Coronary artery (tissue), 2 donors: Measurements from ENCODE around the gene N4BP2.

Experiments used
- DNase-seq: peaks from one replicate; pipeline ENCODE4 v3.0.0-alpha.2; 2017; ENCODE audit warnings: low spot score
- H3K27ac ChIP-seq, 2 donors: fragments of 200-600 bp; sonication (generic); one replicate each; pipeline ENCODE4 v1.5.1; 2016 to 2019
- H3K4me3 ChIP-seq: fragments of 200-600 bp; sonication (generic); 2 replicates; pipeline ENCODE4 v1.5.1; 2016; ENCODE audit warnings: mild to moderate bottlenecking, moderate library complexity
- CTCF ChIP-seq: fragments of 200-600 bp; sonication (generic); IDR thresholded peaks from one replicate; pipeline ENCODE4 v1.5.1; 2019; ENCODE audit warnings: antibody characterized with exemption

N4BP2 gene

GRCh38 chr4:40057586-40058091 is 989 bp downstream of the N4BP2 start:
- Histone ChIP-seq H3K27ac (peak overlapping the region; percentile 96 to 98), H3K4me3 (peak overlapping the region; percentile 80)
- peak; percentile 92 for DNase-seq
- no peak for TF ChIP-seq CTCF

GRCh38 chr4:40058121-40058520 is 1.5 kb downstream of the N4BP2 start:
- H3K27ac ChIP-seq = peak overlapping the region; percentile 96 to 98
- H3K4me3 ChIP-seq = peak overlapping the region; percentile 80
- no peak for TF ChIP-seq CTCF
- no peak for DNase-seq

- no peak for TF ChIP-seq CTCF
- DNase-seq = no peak
- Histone ChIP-seq H3K4me3 (no peak overlapping the region), H3K27ac (no peak overlapping the region)
These were observed 2.2 kb downstream of the N4BP2 start for GRCh38 chr4:40058854-40059253.

- no peak for DNase-seq
- TF ChIP-seq CTCF = no peak
- no peak overlapping the region for H3K4me3 ChIP-seq
These were observed 2.7 kb downstream of the N4BP2 start for GRCh38 chr4:40059362-40059761.

GRCh38 chr4:40065010-40065409 is 8.4 kb downstream of the N4BP2 start:
- no peak overlapping the region for H3K27ac ChIP-seq
- H3K4me3 ChIP-seq = no peak overlapping the region
- no peak for DNase-seq
- TF ChIP-seq CTCF = no peak

More at GRCh38 chr4:40059362-40059761, 2.7 kb downstream of the N4BP2 start:
- H3K27ac ChIP-seq = no peak overlapping the region

- DNase-seq = no peak
- Histone ChIP-seq H3K4me3 (no peak overlapping the region), H3K27ac (no peak overlapping the region)
- TF ChIP-seq CTCF = no peak
These were observed 10.0 kb downstream of the N4BP2 start for GRCh38 chr4:40066651-40067050.

GRCh38 chr4:40070387-40070786 is 13.7 kb downstream of the N4BP2 start:
- DNase-seq = no peak
- TF ChIP-seq CTCF = no peak
- Histone ChIP-seq H3K4me3 (no peak overlapping the region), H3K27ac (no peak overlapping the region)
